HG02840 (cell line): ENCODE data around the gene CNNM4.

Experiments used
- ATAC-seq: cut with Tn5 transposase; IDR thresholded peaks from one replicate; pipeline ENCODE4 v1.9.1; 2021; ENCODE audit warnings: mild to moderate bottlenecking, moderate library complexity, moderate number of reproducible peaks; ENCODE audit not compliant: unreplicated experiment, low FRiP score

Gene CNNM4

GRCh38 chr2:96809216-96809882, 48.6 kb downstream of the CNNM4 start:
- ATAC-seq = no peak

DNA sequence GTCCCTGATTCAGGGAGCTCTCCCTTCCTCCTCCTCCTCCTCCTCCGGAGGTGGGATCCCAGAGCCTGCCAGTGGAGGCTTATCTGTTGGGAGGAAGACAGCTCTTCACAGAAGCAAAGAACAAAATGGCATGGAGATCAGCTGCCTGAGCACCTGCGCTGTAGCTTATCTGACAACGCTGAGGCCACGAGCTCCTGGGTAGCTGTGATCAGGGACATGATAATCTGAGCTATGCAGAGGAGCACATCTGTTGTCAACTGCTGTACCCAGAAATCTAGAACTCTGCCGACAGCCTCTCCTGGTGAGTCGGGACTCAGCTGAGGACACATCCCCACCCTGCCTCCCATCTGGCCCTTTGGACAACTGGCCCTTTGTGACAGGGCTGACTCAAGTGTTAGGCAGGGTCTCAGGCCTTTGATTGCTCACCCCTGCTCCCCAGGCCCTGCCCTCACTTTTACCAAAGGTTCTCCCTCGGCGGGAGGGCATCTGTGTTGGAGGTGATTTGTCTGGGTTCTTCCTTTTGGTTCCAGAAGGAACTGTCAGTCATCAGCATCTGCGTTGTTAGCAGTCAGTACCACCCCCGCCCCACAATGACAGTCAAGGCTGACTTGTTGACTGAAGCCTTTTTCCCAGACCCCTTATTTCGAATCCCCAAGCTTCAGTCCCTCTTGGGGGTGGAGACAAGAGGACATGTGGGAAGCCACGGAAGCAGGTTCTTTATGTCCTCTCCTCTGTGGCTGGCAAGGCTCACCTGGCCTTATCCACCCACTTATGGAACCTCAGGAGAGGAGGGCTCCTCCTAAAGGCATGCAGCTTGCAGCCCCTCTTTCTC, 49.5 kb downstream of the CNNM4 start:
- ATAC-seq = no peak

GRCh38 chr2:96810783-96811192, 50.1 kb downstream of the CNNM4 start:
- no peak for ATAC-seq

- no peak for ATAC-seq
Measured at GRCh38 chr2:96811917-96812316, 51.2 kb downstream of the CNNM4 start.

DNA sequence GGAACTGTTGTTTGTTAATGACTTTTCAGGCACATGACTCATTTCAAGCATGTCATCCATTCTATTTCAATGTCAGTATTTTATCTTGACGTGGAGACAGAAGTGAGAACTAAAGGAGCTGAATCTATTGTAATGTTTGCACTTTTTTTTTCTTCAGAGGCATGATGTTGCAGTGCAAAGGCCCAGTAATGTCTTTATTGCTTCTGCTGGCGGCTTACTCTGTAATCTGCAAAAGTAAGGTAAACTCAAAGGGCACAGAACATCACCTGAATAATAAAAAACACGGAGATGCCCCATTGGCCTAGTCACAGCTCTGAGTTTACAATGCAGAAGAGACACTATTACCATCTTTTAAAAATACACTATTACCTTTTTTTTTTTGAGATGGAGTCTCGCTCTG, 53.0 kb downstream of the CNNM4 start:
- no peak for ATAC-seq

DNA sequence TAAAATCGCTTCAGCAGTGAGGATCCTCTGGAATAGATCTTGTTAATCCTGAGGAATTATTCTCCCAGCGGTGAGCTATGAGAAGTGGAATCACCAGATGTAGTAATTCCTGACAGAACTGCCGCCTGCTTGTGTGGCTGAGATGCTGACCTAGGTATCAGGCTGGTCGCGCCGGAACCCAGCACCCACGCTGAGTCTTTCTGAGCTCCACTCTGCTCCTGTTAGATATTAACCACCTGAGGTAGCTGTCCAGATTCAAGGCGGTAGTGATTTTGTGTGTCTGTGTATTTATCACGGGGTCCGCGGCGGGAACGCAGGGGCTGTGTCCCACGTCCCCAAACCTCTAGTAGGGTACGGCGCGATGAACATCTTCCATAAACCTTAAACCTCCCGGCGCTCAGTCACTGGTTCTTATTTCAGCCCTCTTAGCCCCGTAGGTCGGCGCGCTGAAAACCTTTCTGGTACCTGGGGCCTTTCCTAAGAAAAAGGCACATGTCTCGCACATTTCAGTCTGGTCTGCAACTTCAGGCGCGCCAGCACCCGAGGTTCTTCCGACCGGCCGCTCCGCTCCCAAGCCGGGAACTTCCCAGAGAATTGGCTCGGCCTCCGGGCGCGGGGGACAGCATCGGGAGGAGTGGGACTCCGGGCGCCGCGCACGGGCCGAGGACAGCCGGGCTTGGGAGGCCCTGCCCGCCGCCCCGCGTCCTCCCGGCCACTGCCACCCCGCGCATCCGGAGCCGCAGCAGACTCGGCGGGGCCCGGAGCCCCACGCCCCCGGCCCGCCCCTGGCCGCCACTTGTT, 54.8 kb downstream of the CNNM4 start:
- ATAC-seq = peak; percentile 5

GRCh38 chr2:96816127-96816835, 55.6 kb downstream of the CNNM4 start, which contains the start of gene CNNM3:
CNNM3 (plus strand) TSS chr2:96816268; CDS start chr2:96816278, 10 bp downstream.
- peak; percentile 77 for ATAC-seq

DNA sequence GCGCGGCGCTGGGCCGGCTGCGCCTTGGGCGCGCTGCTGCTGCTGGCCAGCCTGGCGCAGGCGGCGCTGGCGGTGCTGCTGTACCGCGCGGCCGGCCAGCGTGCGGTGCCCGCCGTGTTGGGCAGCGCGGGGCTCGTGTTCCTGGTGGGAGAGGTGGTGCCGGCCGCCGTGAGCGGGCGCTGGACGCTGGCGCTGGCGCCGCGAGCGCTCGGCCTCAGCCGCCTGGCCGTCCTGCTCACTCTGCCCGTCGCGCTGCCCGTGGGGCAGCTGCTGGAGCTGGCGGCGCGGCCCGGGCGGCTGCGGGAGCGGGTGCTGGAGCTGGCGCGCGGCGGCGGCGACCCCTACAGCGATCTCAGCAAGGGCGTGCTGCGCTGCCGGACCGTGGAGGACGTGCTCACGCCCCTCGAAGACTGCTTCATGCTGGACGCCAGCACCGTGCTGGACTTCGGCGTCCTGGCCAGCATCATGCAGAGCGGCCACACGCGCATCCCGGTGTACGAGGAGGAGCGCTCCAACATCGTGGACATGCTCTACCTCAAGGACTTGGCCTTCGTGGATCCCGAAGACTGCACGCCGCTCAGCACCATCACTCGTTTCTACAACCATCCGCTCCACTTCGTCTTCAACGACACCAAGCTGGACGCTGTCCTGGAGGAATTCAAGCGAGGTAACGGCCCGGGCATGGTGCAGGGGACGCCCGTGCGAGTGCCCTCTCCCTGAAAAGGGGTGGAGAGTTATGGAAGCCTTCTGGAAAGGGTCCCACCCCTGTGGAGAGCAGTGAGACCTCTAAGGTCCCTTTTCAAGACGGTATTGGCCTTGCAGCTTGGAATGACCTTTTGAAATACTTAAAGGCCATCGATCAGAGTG, 56.4 kb downstream of the CNNM4 start:
- no peak for ATAC-seq

DNA sequence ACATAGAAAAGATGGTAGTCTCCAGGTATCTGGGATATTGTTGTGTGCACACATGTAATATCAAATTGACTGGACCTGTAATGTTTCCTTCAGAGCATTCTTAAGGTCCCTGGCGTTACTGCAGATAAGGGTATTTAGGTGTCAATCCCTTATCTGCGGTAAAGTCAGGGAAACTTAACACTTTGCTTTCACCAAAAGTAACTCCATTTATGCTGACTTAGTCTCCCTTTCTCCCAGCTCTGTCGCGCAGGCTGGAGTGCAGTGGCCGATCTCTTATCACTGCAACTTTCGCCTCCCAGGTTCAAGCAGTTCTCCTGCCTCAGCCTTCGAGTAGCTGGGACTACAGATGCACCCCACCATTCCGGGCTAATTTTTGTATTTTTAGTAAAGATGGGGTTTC, 57.2 kb downstream of the CNNM4 start:
- no peak for ATAC-seq

- ATAC-seq = no peak
Measured at GRCh38 chr2:96819128-96819875, 58.6 kb downstream of the CNNM4 start.

GRCh38 chr2:96819876-96820511, 59.3 kb downstream of the CNNM4 start:
- no peak for ATAC-seq

DNA sequence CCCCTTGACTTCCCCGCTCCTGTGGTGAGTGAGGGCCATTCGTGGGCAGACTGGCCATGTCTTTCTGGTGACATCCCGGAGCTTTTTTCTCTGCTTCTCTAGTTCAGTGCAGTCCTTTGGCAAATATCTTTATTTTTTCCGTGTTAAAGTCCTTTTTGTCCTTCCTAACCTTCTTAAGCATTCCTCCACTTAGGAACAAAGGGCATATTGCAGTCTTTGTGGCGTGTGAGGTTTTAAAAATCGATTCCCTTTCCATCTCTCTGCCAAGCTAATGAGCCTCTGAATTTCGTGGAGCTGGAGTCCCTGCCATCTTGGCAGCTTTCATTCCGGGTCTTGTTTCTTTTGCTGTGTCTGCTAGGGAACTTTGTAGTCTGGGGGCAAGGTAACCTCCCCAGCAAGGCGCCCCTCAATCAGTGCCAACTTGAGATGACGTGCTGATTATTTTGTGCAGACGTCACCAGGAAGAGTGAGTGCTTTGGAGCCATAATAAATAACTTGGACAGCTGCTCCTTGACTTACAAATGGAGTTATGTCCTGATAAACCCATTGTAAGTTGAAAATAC, 60.5 kb downstream of the CNNM4 start:
- no peak for ATAC-seq

DNA sequence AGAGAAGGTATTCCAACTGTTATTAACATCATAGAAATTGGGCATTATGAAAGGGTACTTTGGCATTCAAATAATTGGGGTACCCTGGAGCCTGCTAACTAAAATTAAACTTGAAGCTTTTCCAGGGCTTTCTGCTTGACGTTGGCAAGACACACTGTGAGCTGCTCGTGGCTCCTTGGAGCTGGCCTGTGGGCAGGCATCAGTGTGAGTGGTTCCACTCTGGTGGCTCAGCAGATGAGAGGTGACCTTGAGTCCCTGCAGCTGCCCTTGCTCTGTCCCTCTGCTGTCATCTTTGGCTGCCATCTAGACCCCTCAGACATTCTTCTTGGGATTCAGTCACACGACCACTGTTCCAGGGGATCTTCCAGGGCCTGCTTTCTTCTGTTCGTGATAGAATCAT, 62.1 kb downstream of the CNNM4 start:
- no peak for ATAC-seq

- ATAC-seq = no peak
Measured at GRCh38 chr2:96823198-96823597, 62.5 kb downstream of the CNNM4 start.

DNA sequence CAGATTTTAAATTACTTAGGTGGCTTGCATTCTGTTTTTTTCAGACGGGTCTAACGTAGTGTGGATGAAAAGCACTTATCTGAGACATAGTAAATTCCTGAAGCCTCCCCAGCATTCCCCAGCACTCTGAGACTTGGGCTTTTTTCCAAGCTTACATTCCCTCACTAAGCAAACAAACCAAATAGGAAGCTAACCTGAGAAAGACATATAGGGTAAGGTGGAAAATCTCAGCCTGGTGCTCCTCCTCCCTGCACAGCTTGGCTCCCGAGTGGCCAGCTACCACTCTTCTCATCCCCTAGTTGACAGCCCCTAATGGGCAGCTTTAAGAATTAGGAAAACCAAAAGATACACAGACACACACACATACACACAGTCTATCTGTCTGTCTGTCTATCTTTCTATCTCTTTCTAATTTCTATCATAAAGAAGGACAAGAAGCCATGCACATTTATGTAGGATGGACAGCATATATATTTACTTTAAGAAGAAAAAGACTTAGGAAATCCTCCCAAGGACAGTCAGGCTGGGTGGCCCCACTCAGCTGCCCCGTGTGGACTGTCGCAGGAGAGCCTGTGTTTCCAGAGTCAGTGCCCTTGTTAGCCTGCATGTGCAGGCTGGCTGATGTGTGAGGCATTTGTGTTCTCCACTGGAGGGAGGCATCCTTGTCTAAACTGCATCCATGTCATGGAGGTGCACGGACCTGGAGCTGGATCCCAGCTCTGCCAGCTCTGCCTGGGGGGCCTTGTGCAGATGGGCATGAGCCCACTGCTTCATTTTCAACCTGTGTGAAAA, 63.6 kb downstream of the CNNM4 start:
- no peak for ATAC-seq

GRCh38 chr2:96825057-96825456, 64.4 kb downstream of the CNNM4 start:
- ATAC-seq = no peak

DNA sequence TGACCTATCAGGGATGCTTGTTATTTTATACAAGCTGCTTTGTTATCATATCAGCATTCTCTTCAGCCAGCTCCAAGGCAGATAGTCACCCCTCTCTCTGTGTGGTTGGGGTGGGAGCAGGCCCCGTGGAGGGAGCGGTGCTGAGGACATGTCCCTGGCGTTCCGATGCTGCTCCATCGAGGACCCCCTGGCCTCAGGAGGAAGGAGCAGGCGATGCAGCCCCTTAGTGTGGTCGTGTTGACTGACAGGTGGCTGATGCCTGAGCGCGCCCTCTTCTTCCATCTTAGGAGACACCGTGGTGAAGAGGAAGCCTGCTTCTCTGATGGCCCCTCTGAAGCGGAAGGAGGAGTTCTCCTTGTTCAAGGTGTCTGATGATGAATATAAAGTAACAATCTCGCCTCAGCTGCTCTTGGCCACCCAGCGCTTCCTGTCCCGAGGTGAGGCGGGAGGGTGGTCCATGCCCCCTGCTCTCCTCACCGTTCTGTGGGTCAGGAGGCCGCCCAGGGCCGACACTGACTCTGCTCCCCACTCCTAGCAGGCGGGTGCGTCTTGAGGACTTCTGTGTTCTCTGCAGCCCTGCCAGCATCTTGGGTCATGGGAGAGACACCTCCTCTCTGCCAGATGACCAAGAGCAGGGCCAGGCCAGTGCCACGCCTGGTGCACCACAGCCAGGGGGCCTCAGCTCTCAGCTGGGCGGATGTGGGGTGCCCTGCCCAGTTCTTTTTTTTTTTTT, 66.0 kb downstream of the CNNM4 start:
- no peak for ATAC-seq
